Epidermal melanocyte (primary cell): ENCODE measurements around the gene CCDC187.
A peak's percentile ranks its signal among the peaks of the same experiment; 100 is the strongest.

Source experiments
- DNase-seq: peaks from one replicate; pipeline ENCODE4 v3.0.0; 2011; ENCODE audit warnings: low spot score; ENCODE audit not compliant: insufficient read length

CCDC187 gene

DNA sequence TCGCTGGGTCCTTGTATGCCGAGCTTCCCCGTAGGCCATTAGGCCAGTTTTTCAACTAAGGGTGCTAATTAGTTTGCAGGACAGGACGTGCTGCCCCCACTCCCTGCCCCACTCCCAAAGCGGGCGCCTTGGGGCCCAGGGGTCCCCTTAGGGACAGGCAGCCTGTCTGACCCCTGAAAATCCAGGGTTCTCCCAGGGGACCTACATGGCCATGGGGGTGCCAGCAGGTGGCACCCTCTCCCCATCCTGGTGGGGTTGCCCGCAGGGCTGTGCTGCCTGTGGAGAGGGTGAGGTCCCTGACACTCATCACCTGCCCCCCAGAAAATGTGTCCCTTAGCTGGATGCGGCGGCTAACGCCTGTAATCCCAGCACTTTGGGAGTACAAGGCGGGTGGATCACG lies 8.5 kb upstream of the CCDC187 start:
- DNase-seq: peak; percentile 77

- no peak for DNase-seq
These were observed 8.1 kb upstream of the CCDC187 start for GRCh38 chr9:136312009-136312375.

DNA sequence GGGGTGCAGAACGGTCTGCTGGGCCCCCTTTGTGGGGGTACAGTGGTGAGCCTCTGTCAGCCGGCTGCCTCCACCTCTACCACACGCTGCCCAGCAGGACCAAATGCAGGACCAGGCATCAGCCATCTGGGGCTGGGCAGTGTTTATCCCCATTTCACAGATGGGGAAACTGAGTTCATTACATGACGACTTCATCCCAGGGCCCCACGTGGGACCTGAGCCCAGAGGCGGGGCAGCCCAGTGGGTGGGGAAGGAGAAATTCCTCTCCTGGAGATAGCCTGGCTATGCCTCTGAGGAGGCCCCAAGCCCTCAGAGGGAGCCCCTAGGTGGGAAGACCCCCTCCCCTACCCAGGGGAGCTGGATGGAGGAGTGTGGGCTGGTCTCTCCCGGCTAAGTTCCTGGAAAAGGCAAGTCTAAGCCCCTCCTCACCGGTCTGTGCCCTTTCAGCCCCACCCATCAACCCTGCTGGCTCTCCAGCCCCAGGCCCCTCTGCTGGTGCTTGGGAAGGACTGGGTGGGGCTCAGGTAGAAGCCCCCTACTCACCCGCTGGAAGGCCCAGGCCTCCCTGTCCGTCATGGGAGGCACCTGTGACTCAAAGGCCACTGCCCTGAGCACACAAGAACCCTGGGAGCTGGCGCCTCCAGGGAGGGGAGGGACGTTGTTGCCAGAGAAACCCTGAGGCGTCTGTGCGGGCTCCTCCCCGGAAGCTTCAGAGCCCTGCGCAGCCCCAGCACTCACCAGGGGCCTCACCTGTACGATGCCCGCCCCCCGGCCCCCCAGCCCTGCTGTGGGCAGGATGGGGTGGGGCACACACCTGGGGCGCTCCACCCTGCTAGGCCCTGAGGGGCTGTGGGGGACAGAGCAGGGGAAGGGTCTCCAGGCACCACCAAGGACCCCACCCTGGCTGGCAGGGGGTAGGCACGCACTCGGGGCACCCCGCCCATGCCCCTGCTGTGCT lies 7.4 kb upstream of the CCDC187 start:
- no peak for DNase-seq

- no peak for DNase-seq
These were observed 6.6 kb upstream of the CCDC187 start for GRCh38 chr9:136310273-136311030.

DNA sequence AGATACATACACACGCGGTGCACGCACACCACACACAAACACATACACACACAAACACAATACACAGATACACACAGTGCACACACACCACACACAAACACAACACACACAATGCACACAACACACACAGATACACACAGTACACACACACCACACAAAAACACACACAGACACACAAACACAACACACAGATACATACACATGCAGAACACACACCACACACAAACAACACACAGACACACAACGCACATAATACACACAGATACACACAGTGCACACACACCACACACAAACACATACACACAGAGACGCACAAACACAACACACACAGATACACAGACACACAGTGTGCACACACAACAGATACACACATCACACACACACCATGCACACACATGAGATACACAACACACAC lies 5.9 kb upstream of the CCDC187 start:
- DNase-seq: no peak

DNA sequence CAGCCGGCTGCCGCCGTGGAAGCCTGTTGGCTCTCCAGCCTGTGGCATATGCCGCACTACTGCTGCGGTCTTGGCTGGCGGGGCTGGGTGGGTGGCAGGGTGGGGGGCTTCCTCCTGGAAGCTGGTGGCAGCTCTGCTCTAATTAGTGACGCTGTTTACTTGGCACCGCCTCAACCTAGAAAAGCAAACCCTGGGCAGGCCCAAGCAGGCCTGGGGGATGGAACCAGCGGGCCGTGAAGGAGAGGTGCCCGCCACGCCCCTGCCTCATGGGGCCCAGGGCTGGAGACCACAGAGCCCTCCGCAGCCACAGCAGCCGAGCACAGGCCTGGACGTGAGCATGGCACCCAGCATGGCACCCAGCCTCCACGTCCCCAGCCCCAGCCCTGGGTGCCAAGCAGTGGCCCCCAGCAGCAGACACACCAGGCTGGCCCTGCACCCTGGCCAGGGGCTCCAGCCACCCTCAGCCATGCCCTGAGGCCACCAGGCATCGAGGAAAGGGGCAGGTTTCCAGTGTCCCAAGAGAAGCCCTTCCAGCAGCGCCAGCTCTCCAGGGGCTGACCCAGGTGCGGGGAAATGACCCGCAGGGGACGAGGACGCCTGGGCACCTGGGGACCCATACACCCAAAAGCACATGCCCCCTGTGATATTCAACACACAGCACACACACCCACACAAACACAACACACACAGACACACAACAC lies 5.4 kb upstream of the CCDC187 start:
- no peak for DNase-seq

- no peak for DNase-seq
These were observed 4.8 kb upstream of the CCDC187 start for GRCh38 chr9:136308702-136309053.

DNA sequence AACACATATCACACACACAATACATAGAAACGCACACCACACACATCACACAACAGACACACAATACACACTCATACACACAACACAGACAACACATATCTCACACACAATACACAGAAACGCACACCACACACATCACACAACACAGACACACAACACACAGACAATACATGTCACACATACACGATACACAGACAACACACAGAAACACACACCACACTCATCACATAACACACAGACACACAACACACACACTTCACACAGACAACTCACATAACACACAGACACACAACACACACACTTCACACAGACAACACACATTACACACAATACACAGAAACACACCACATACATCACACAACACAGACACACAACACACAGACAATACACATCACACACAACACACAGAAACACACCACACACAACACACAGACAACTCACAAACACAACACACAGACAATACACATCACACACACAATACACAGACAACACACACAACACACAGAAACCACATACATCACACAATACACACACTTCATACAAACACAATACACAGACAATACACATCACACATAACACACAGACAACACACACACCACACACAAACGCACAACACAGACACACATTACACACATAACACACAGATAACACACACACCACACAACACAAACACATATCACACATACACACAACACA lies 4.3 kb upstream of the CCDC187 start:
- DNase-seq: no peak

GRCh38 chr9:136307215-136307750 lies 3.4 kb upstream of the CCDC187 start:
- no peak for DNase-seq

- no peak for DNase-seq
These were observed 2.6 kb upstream of the CCDC187 start for GRCh38 chr9:136306211-136307208.

DNA sequence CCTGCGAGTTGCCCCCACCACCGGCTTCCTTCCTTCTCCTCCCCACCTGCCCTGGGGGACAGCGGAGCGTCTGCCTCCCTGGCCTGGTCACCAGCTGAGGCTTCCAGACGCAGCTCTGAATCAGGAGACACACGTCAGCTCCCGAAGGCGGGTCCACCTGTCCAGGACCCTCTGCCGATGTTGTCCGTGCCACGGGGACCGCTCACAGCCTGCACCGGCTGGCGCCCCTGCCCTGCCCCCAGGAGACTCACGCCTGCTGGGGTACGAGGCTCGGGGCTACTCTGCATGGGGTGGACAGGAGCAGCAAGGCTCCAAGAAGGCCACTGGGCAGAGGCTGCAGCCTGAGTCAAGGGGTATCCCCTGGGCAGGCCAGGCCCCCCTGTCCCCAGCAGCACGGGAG lies 1.9 kb upstream of the CCDC187 start:
- DNase-seq: no peak

DNA sequence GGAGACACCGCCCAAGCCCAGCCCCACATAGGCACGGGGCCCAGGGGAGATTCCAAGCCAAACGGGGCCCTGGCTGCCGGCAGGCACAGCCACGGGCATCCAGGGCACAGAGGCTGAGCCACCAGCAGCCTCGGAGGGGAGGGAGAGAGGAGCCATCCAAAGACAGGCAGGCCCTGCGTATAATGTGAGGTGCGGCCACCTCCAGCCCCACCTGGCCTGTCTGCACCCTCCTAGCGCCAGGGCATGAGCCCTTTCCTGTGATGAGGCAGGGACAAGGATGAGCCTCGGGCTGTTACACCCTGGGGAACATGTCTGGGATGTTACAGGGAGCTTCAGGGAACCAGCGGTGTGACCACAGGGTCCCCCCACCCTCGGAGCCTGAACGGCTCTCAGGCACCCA lies 1.1 kb upstream of the CCDC187 start:
- DNase-seq: no peak

DNA sequence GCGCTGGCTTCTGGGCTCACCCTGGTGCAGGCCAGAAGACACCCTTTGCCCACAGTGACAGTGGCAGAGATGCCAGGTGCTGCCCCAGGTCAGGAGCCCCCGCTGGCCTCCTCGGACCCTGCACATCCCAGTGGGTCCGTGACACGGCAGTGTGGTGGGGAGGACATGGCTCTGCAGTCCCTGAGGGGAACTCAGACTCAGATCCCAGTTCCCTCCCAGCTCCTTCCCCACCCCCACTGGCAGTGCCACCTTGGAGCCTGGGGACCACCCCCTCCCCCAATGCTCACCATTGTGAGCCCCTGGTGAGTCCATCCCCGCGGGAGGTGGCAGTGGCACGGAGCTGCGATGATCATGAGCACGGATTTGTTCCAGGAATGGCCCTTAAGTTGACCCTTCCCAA lies 562 bp upstream of the CCDC187 start:
- DNase-seq: no peak

GRCh38 chr9:136303066-136303824 lies 649 bp downstream of the CCDC187 start:
- no peak for DNase-seq

DNA sequence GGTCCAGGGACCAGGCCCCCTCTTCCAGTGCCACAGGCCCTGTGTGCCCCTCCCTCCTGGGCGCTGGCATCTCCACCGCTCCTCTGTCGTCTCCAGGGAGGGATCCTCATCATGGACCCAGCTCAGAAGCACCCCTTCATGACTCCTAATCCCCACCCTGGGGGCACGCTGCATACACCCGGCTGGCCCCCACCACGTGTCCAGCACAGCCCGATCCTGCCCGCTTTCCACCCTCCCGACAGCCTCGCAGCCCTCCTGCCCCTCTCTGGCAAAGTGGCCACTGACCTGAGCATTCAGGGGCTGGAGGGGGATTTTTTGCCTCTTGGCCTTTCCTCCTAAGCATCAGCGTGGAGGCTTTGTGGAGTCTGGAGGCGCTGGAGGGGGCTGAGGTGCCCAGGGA lies 1.4 kb downstream of the CCDC187 start:
- DNase-seq: no peak

- DNase-seq: no peak
These were observed 3.0 kb downstream of the CCDC187 start for GRCh38 chr9:136300866-136301265.

- no peak for DNase-seq
These were observed 3.8 kb downstream of the CCDC187 start for GRCh38 chr9:136300016-136300545.

DNA sequence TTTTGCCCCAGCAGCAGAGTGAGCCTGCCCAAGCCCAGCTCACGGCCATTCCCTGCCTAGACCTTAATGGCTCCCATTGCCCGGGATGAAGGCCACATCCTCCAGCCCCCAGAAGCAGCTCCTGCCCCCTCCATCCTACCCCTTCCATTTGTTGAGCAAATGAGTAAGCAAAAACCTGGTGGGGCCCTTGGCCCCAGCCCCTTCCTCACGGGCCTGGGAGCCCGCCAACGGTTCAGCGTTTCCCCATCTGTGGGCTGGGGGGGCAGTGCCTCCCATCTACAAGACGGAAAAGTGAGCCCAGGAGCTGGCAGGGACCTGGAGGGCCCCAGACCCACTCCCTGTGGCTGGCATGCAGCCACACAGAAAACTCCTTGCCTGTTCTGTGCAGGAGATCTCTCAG lies 4.4 kb downstream of the CCDC187 start:
- no peak for DNase-seq

DNA sequence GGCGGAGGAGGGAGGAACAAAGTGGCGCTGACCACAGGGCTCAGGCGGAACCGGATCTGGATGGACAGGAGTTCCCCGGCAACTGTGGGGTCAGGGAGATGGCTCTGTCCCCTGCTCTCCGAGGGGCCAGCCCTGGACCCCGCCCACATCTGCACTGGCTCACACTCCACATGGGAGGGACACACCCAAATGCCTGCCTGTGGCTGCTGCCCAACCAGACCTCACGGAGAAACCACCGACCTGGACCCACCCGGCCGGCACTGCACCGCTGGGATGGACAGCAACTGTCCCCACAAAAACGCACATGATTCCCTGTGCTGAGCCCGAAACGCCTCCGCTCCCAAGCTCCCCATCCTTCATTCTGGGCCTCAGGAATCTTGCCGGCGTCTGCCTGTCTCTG lies 4.8 kb downstream of the CCDC187 start:
- DNase-seq: no peak
